ENCODE data around the gene WNT3A.

WNT3A gene

DNA sequence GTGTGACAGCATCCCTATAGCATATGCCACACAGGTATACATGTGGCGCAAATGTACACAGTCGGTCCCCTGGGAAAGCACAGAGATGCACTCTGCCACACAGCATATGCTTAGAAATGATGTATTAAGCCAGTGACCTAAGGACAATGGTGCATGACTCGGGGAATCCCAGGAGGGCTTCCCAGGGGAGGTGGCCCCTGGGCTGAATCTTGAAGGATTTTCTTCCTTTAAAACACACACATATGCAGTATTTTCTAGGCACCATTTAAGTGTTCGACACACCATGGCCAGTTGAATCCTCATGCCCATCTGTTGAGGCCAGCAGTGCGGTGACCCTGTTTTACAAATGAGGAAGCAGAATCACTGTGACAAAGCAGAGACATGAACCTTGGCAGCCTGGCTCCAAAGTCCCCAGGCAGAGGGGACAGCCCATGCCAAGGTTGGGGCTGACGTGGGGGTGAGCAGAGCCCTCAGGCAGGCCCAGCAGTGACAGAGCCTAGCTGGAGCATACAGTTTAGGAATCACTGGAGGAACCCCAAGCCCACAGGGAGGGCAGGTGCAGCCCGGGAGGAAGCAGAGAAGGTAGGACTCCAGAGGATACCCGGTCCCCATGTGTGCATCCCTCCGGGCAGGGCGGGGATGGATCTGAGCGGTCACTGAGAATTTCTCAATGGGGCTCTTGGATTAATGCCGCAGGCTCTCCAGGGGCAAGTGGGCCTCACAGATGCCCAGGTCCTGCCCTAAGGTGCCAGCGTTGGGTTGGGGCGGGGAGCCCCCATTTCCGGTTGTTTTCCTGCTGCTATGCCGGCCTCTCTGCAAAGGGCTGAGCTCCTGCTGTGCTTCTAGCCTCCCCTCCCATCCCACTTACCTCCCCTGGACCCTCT is 28.4 kb downstream of the WNT3A start:
- DNase-seq = no peak

DNA sequence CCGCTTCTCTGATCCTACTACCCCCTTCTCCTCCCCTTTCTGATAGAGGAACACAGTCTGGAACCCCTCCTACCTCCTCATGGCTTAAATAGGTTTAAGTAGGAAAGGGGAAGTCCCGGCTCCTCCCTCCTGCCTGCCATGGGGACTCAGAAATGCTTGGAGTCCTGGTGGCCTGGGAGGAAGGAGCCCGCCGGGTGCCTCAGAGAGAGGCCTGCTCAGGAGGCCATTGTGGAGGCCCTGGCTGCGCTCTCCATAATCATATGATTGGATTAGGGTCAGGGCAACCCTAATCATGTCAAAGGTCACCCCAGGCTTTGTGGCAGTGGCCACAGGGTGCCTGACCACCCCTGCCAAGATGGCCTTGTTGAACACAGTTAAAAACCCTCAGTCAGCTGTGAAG is 29.0 kb downstream of the WNT3A start:
- DNase-seq = no peak

DNA sequence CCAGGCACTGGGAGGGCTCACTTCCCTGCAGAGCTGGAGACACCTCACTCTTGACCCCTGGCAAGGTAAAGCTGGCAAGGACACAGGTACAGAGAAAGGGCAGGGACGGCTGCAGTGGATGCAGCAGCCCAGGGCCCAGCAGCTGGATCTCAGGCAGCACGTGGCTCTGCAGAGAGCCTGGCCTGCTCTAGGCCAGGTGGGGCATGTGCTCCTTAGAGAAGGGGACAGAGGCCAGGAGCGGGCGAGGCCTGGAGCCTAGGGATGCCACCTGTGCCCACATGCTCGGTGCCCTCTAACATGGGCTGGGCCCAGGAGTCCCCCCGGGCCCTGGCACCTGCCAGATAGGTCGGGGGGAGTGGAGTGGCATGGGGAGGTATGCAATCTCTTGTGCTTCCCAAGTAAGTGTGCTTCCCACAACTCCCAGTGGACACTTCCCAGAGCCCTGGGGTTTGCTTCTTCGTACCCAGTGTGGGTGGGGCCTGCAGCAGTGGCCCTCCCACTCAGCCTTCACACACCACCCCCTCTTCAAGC is 30.0 kb downstream of the WNT3A start:
- DNase-seq = no peak

GRCh38 chr1:228037401-228038386 is 30.9 kb downstream of the WNT3A start:
- no peak for DNase-seq

DNA sequence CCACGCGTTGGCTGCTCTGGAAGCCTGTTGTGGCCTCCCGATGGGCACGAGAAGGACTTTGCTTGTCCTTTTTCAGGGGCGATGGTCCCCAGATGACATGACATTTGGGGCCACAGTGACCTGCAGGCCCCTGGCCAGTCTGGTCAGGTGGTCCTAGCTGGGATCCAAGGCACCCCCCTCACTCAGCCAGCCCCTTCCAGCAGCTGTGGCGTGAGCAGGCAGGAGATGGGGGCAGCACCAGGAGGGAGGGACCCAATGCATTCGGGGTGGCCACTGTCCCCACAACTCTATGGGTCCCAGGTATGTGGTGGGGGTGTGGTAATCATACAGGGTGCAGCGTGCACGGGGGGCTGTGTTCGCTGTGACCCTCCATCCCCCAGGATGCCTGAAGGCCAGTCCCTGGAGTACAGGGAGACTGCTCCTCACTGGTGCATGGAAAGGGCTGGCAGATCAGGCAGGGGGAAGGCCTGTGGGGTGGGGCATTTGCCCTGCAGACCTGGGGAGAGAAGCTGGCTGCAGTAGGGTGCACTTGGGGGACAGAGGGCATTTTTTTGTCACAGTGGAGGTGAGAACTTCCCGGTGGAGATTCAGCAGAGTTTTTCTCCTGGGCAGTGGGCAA is 31.7 kb downstream of the WNT3A start:
- no peak for DNase-seq

DNA sequence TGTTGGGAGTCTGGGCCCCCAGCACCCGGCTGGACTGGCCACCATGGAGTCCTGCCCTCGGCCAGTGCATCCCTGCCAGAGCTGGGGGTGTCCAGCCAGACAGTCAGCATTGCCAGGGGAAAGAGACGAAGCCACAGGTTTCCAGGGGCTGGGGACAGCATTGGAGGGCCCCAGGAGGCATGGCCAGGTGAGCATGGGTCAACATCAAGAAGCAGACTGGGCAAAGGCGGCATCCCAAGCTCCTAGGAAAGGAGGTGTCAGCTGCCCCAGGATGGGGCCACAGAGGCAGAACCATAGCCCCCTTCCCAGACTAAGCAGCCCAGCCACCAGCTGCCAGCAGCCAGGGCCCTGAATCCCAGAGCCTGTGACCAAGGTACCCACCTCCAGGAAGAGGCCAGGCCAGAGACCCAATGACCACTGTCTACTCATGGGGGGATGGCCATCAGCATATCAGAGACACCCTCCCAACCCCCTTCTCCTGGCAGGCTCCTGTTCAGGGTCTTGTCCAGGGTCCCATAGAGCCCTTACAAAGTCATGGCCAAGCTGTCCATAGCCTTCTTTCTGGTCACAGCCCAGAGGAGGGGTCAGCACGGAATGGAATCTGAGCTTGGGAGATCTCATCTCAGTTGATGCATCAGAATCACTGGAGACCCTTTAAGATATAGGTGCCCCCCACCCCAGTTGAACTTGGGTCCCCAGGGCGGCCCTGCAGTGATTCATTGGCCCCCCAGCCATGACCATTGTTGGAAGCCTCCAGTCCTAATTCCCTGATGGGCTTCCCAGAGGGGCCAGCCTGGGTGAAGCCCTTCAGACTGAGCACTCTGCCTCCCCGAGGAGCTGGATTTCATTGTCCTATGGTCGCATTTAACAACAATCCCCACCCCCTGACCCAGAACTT is 32.5 kb downstream of the WNT3A start:
- DNase-seq = no peak

DNA sequence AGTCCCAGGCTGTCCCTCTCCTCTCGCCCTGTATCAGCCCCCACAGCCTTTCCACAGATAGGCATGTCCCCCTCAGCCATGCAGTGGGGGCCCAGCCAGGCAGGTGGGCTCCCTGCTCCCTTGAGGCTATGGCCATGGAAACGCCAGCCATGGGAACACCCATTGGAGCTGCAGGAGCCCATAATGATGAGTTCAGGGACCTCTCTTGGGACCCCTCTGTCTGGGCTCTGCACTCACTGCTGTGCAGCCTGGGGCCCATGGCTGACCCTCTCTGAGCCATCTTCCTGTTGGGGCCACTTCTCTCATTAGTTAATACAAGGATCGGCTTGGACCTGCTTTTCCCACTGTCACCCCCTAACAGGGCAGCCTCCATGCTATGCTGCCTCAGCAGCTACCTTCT is 33.2 kb downstream of the WNT3A start:
- no peak for DNase-seq

DNA sequence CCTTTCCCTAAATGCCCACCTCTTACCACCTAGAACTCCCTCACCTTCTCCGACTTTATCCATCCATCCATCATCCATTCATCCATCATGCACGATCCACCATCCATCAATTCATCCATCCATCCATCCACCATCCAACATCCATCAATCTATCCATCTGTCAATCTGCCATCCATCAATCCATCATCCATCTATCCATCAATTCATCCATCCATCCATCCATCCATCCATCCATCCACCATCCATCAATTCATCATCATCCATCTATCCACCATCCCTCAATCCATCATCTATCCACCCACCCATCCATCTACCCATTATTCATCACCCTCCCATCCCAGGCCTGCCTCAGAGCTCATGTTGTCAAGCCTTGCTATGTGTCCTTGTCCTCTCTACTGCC is 34.5 kb downstream of the WNT3A start:
- DNase-seq = no peak

GRCh38 chr1:228042508-228042907 is 35.7 kb downstream of the WNT3A start:
- no peak for DNase-seq

GRCh38 chr1:228043281-228043848 is 36.6 kb downstream of the WNT3A start:
- DNase-seq = no peak

- DNase-seq = no peak
These were observed 38.2 kb downstream of the WNT3A start for GRCh38 chr1:228044961-228045360.

GRCh38 chr1:228045405-228045804 is 38.6 kb downstream of the WNT3A start:
- DNase-seq = no peak

DNA sequence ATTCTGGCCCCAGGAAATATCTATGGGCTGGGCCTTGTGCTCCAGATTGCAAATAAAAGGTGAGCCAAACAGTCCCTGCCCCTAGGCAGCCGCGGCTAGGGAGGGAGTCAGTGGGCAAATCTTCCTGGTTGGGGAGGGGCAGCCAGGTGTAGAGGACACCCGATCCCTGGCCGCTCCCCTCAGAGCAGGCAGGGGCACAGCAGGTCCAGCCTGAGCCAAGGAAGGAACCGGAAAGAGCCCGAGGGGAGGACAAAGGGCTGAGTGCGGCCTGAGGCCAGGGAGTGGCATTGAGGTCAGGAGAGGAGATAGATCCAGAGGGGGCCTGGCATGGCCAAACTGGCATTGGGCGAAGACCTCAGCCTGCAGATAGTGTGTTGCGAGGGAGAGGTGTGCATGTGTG is 39.1 kb downstream of the WNT3A start:
- no peak for DNase-seq

GRCh38 chr1:228046421-228047182 is 39.8 kb downstream of the WNT3A start:
- no peak for DNase-seq

DNA sequence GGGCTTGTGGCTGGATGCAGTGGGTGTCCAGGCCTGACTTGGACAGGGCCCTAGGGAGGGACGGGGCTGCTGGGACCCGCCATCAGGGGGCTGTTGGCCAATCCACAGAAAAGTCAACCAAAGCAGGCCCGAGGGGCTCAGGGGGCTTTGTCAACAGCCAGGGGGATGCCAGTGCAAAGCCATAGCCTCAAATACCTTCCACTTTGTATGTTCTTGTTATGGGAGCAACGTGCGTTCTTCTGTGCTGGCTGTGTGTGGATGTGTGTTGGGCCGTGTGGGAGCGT is 40.3 kb downstream of the WNT3A start:
- no peak for DNase-seq

DNA sequence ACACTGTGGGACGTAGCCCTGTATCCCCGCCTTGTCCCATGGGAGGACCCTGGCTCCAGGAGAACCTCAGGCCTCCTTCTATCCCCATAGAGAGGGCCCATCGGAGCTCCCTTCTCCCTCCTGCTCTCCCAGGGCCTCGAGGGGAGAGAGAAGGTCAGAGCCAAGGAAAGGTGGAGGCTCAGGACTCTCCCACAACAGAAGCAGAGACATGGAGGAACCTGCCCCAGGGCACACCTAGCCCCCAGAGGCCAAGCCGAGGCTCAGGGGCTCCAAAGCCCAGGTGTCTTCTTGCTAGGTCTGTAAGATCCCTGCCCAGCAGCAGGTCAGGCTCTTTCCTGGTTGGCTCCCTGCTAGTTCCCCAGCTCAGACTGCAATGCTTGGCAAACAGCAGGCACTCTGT is 41.3 kb downstream of the WNT3A start:
- no peak for DNase-seq

DNA sequence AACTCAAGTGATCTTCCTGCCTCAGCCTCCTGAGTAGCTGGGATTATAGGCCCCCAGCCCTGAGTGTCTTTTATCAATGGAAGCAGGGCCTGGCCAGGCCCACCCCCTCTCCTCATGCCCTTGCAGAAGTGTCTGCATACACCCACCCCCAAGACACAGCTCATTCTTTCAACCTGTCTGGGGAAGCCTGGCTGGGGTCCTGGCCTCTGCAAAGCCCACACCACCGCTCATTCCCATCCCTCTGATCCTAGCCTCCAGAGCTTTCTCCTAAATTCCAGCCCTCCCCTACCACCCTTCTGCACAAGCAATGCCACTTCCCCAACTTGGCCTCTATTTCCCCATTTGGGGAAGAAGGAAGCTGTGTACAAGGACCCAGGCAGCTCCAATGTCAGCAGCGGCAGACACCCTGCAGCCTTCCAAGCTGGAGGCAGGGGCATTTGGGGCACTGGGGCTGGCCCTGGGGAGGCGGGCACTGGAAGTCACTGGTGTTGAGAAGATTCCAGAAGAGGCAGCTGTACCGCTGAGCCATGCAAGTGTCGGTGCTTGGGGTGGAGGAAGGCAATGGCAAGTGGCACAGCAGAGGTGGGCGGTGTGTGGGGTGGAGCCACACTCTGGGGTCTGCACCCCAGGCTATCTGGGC is 42.0 kb downstream of the WNT3A start:
- no peak for DNase-seq

GRCh38 chr1:228050571-228051231 is 43.9 kb downstream of the WNT3A start:
- DNase-seq = no peak

- no peak for DNase-seq
These were observed 51.6 kb downstream of the WNT3A start for GRCh38 chr1:228058172-228058948.
